Activated T-cell treated with anti-CD3 and anti-CD28 coated beads, Interleukin-2, amount 50 U/mL, for 4 hours (primary cell): Measurements from ENCODE around the gene RHEB. TPM values are rescaled to one million over a fixed set of nuclear protein-coding genes. Genes with fewer than 3 reads are reported as not detected.

ENCODE experiments used
- ATAC-seq, 2 donors: fragments of 200-7000 bp; cut with Tn5 transposase; one replicate each; pipeline ENCODE4 v1.10.0; 2021
- DNase-seq: peaks from one replicate; pipeline ENCODE4 v3.0.0-alpha.2; 2020
- H3K27me3 Mint-ChIP-seq: one replicate; pipeline ENCODE4 v1.8.0; 2021; ENCODE audit warnings: low read depth, mixed read lengths
- H3K36me3 Mint-ChIP-seq: one replicate; pipeline ENCODE4 v1.8.0; 2022; ENCODE audit warnings: mixed read lengths; ENCODE audit not compliant: insufficient read depth
- H3K4me1 Mint-ChIP-seq: one replicate; pipeline ENCODE4 v1.8.0; 2021; ENCODE audit warnings: low read depth, mixed read lengths
- H3K4me3 Mint-ChIP-seq: one replicate; pipeline ENCODE4 v1.8.0; 2021; ENCODE audit warnings: mild to moderate bottlenecking, moderate library complexity, mixed read lengths
- H3K9me3 Mint-ChIP-seq: one replicate; pipeline ENCODE4 v1.8.0; 2021; ENCODE audit warnings: mixed read lengths
- total RNA-seq, 3 donors: library from RNA; stranded (reverse); gene quantifications; one replicate each; pipeline ENCODE4 v1.2.1, GENCODE V29; 2021

The RHEB gene
- total RNA-seq, 3 donors from 2014 or later, result 54.9 to 57.4 (median 55.6) TPM

DNA sequence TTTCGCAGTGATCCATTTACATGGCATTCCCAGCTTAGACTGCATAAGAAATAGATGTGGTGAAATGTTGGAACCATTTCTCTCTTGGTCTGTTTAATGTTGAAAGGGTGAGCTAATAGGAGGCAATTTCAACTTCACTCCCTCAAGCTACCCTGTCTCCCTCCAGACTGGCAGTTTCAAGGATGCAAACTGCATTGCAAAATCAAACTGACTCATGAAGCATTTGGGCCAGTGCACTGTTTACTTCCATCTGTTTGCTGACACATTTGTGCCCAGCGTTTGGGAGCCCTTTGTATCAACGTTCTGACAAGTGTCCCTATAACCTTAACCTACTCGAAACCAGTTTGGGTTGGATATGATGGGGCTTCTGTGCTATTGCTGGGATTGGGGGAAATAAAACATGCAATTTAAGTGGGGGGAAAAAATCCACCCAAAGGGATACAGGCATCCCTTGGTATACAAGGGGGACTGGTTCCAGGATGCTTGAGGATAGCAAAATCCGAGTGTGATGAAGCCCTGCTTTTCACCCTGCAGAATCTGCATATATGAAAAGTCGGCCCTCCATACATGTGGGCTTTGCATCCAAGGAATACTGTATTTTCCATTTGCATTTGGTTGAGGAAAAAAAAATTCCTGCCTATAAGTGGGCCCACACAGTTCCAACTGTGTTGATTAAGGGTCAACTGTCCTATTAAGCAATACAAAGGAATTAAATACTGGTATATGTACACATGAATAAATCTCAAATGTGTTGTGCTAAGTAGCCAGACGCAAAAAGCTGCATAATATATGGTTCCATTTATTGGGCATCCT is 15.6 kb downstream of the RHEB start:
- no peak overlapping the region for H3K4me3 Mint-ChIP-seq
- no peaks in the 10 kb centered on the region for H3K9me3 Mint-ChIP-seq
- ATAC-seq, result no peak
- peaks cover 56% of the 10 kb centered on the region for H3K4me1 Mint-ChIP-seq
- no peak for DNase-seq
- no peaks in the 10 kb centered on the region for H3K27me3 Mint-ChIP-seq
- H3K36me3 Mint-ChIP-seq, result peaks cover 10% of the 10 kb centered on the region

DNA sequence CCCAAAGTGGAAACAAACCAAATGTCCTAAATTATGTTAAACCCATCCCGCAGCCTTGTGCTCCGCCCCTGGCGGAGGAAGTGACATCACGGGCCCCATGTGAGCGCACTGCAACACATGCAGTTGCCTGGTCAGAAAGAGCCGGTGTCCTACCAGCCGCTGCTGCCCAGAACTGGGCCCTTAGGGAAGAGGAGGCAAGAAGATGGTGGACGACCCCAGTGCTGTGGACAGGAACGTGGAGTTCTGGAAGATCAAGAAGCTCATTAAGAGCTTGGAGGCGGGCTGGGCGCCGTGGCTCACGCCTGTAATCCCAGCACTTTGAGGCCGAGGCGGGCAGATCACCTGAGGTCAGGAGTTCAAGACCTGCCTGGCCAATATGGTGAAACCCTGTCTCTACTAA is 18.0 kb downstream of the RHEB start:
- Mint-ChIP-seq H3K4me1 (peaks cover 60% of the 10 kb centered on the region), H3K9me3 (no peaks in the 10 kb centered on the region), H3K27me3 (no peaks in the 10 kb centered on the region), H3K36me3 (peaks cover 10% of the 10 kb centered on the region), H3K4me3 (no peak overlapping the region)
- DNase-seq (no peak), ATAC-seq (no peak)

DNA sequence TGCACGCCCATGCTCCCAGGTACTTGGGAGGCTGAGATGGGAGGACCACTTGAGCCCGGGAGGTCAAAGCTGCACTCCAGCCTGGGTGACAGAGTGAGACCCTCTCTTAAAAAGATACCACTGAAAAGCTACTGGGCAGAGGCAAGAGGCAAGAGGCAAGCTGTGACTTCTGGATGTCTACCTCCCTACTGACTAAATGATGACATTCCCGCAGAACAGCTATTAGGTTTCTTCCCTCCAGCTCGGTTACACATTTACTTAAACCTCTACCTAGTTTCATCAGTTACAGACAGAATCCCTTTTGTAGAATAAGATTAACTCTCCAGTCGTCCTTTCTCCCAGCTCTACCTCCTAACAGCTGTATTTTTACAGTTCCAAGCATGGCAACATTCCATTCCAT is 21.2 kb downstream of the RHEB start:
- Mint-ChIP-seq H3K4me1 (peaks cover 75% of the 10 kb centered on the region), H3K4me3 (no peak overlapping the region), H3K27me3 (no peaks in the 10 kb centered on the region), H3K36me3 (peaks cover 10% of the 10 kb centered on the region), H3K9me3 (no peaks in the 10 kb centered on the region)
- DNase-seq (no peak), ATAC-seq (no peak)

DNA sequence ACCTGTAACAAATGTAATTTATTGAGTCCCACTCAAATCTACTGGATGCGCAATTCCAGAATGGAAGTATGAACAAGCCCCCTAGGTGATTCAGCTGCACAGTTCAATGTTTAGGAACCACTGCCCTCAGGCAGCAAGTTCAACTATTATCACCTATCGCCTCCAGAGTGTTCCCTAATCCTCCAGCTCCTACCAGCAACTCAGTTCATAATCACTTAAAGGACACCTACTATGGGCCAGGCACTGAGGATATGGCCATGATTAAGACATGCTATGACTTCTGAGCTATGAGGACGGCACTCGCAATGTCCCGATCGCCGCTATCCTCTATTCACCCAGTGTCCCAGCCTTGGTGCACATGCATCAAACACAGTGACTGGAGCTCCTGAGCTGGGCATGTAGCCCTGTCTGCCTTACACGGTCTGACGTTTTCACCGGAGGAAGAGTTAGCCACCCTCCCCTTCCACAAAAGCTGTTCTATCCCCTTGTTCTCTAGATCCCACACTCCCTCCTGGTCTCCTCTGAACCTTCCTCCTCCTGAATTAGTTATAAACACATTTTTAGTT is 22.3 kb downstream of the RHEB start:
- Mint-ChIP-seq H3K4me1 (peaks cover 74% of the 10 kb centered on the region), H3K36me3 (peaks cover 8% of the 10 kb centered on the region), H3K4me3 (no peak overlapping the region), H3K9me3 (no peaks in the 10 kb centered on the region), H3K27me3 (no peaks in the 10 kb centered on the region)
- ATAC-seq, result no peak
- no peak for DNase-seq

DNA sequence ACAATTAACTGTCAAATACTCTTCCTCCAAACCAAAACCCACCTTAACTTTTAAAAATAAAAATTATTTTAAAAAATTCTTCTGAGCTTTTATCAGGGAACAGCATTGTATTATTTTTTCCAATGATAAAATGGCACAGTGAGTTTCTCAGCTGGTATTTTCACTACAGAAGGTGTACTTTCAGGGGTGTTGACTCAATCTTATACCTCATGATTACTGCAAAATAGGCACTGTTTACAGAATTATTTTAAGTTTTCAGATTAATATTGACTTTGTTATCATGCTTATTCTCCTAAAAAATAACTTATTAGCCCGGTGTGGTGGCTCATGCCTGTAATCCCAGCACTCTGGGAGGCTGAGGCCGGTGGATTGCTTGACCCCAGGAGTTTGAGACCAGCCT is 24.3 kb downstream of the RHEB start:
- H3K4me1 Mint-ChIP-seq, result peaks cover 63% of the 10 kb centered on the region
- H3K27me3 Mint-ChIP-seq, result no peaks in the 10 kb centered on the region
- no peak overlapping the region for H3K4me3 Mint-ChIP-seq
- DNase-seq, result no peak
- no peaks in the 10 kb centered on the region for H3K9me3 Mint-ChIP-seq
- peaks cover 8% of the 10 kb centered on the region for H3K36me3 Mint-ChIP-seq
- no peak for ATAC-seq

DNA sequence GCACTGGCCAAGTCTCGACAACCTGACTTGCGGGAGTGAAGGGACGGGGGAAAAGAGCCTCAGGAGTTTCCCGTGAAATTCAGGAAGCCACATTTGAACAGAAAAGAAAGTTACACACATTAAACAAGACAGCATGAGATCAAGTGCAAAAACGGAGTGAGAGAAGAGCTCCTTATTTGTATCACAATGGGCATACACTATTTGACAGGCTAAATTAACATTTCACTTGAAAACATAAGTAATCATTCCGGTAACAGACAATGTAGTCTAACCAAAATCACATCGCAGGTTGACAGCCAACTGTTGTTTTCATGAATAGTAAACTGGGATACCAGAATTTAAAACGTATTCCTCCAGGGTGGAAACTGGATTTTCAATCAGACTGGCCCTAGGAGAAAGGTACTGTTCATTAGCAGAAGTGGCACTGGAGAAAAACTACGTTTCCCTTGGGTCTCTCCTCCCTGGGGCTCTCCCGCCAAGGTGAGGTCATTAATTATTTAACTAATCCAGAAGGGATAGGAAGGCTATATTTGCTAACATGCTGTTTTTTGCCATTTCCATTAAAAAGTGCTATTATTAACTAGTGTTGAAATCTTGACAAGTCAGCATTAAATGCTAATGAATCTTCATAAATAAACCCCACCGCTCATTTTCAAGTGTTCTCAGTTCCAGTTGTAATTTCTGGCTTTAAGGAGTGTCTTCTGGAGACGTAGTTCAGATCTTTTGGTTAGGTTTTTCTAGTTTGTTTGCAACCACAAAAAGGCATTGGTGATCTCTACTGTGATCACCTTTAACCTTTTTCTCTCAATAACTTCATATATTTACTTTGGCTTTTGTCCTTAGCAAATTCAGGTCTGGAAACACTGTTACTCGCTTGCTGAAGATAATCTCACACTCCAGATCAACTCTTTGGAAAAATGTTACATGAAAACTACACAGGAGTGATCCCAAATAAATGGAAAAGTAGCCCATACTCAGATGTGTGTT is 25.1 kb downstream of the RHEB start:
- peaks cover 8% of the 10 kb centered on the region for H3K36me3 Mint-ChIP-seq
- peaks cover 57% of the 10 kb centered on the region for H3K4me1 Mint-ChIP-seq
- no peak for ATAC-seq
- no peaks in the 10 kb centered on the region for H3K9me3 Mint-ChIP-seq
- DNase-seq, result no peak
- H3K27me3 Mint-ChIP-seq, result no peaks in the 10 kb centered on the region
- no peak overlapping the region for H3K4me3 Mint-ChIP-seq

GRCh38 chr7:151493083-151493482 is 26.6 kb downstream of the RHEB start:
- ATAC-seq (no peak), DNase-seq (no peak)
- Mint-ChIP-seq H3K4me3 (no peak overlapping the region), H3K27me3 (no peaks in the 10 kb centered on the region), H3K36me3 (peaks cover 16% of the 10 kb centered on the region), H3K9me3 (no peaks in the 10 kb centered on the region), H3K4me1 (peaks cover 44% of the 10 kb centered on the region)

GRCh38 chr7:151491859-151492258 is 27.8 kb downstream of the RHEB start:
- Mint-ChIP-seq H3K4me1 (peaks cover 32% of the 10 kb centered on the region), H3K9me3 (no peaks in the 10 kb centered on the region), H3K36me3 (peaks cover 23% of the 10 kb centered on the region), H3K4me3 (no peak overlapping the region), H3K27me3 (no peaks in the 10 kb centered on the region)
- no peak for ATAC-seq
- no peak for DNase-seq

GRCh38 chr7:151490456-151491105 is 29.1 kb downstream of the RHEB start:
- ATAC-seq, result no peak
- H3K4me1 Mint-ChIP-seq, result peaks cover 24% of the 10 kb centered on the region

DNA sequence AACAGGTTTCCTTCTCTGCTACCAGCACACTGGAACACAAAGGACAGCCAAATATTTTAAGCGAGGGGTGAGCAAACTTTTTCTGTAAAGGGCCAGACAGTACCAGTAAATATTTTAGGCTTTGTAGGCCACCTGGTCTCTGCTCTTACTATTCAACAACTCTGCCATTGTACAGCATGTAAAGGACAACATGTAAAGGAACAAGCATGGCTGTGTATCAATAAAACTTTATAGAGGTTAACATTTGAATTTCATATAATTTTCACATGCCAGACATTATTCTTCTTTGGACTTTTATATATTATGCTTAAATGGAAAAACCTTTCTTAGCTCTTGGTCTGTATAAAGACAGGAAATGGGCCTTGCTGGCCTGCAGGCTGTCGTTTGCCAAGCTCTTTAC is 30.2 kb downstream of the RHEB start:
- Mint-ChIP-seq H3K27me3 (no peaks in the 10 kb centered on the region), H3K36me3 (peaks cover 43% of the 10 kb centered on the region), H3K4me3 (no peak overlapping the region), H3K4me1 (peaks cover 24% of the 10 kb centered on the region), H3K9me3 (no peaks in the 10 kb centered on the region)
- no peak for DNase-seq
- no peak for ATAC-seq

More at GRCh38 chr7:151490456-151491105, 29.1 kb downstream of the RHEB start:
- Mint-ChIP-seq H3K4me3 (no peak overlapping the region), H3K9me3 (no peaks in the 10 kb centered on the region), H3K27me3 (no peaks in the 10 kb centered on the region), H3K36me3 (peaks cover 33% of the 10 kb centered on the region)
- no peak for DNase-seq

GRCh38 chr7:151488096-151488495 is 31.6 kb downstream of the RHEB start:
- Mint-ChIP-seq H3K9me3 (no peaks in the 10 kb centered on the region), H3K36me3 (peaks cover 49% of the 10 kb centered on the region)
- no peak for DNase-seq

GRCh38 chr7:151487228-151487627 is 32.5 kb downstream of the RHEB start:
- no peaks in the 10 kb centered on the region for H3K27me3 Mint-ChIP-seq
- peaks cover 55% of the 10 kb centered on the region for H3K36me3 Mint-ChIP-seq
- peaks cover 18% of the 10 kb centered on the region for H3K4me1 Mint-ChIP-seq
- DNase-seq (no peak), ATAC-seq (no peak)
- no peaks in the 10 kb centered on the region for H3K9me3 Mint-ChIP-seq
- no peak overlapping the region for H3K4me3 Mint-ChIP-seq

More at GRCh38 chr7:151488096-151488495, 31.6 kb downstream of the RHEB start:
- Mint-ChIP-seq H3K4me1 (peaks cover 13% of the 10 kb centered on the region), H3K4me3 (no peak overlapping the region), H3K27me3 (no peaks in the 10 kb centered on the region)
- no peak for ATAC-seq

GRCh38 chr7:151486074-151486473 is 33.6 kb downstream of the RHEB start:
- Mint-ChIP-seq H3K9me3 (no peaks in the 10 kb centered on the region), H3K4me3 (no peak overlapping the region), H3K36me3 (peaks cover 61% of the 10 kb centered on the region), H3K4me1 (peaks cover 25% of the 10 kb centered on the region), H3K27me3 (no peaks in the 10 kb centered on the region)
- DNase-seq (no peak), ATAC-seq (no peak)
